Vagina (tissue), 2 donors: ENCODE data around the gene CXADR. TPM values are rescaled to one million over a fixed set of nuclear protein-coding genes. Genes with fewer than 3 reads are reported as not detected.

Source experiments
- DNase-seq, 2 donors: peaks; one replicate each; pipeline ENCODE4 v3.0.0-alpha.2; 2017; ENCODE audit errors: extremely low spot score in 2 of 2
- H3K27ac ChIP-seq: fragments of 200-600 bp; sonication (generic); one replicate; pipeline ENCODE4 v1.5.1; 2019
- H3K27me3 ChIP-seq: fragments of 200-600 bp; sonication (generic); one replicate; pipeline ENCODE4 v1.5.1; 2019
- H3K36me3 ChIP-seq, 2 donors: fragments of 200-600 bp; sonication (generic); one replicate each; pipeline ENCODE4 v1.5.1; 2017 to 2019
- H3K4me1 ChIP-seq: fragments of 200-600 bp; sonication (generic); one replicate; pipeline ENCODE4 v1.5.1; 2019
- H3K4me3 ChIP-seq, 2 donors: fragments of 200-600 bp; sonication (generic); 1 replicate in 1 of 2; 2 replicates in 1 of 2; pipeline ENCODE4 v1.5.1; 2016 to 2019
- H3K9me3 ChIP-seq: fragments of 200-600 bp; sonication (generic); one replicate; pipeline ENCODE4 v1.5.1; 2019
- POLR2A ChIP-seq, 2 donors: fragments of 450-650 bp; IDR thresholded peaks; one replicate each; pipeline ENCODE4 v1.6.1; 2017; ENCODE audit warnings: antibody characterized with exemption in 2 of 2, mild to moderate bottlenecking in 2 of 2, moderate library complexity in 2 of 2
- POLR2AphosphoS5 ChIP-seq, 2 donors: sonication (generic); formaldehyde crosslinking; IDR thresholded peaks; one replicate each; pipeline ENCODE4 v1.9.0; 2017; ENCODE audit warnings: antibody characterized with exemption in 2 of 2, mild to moderate bottlenecking in 2 of 2, low read depth in 1 of 2; ENCODE audit not compliant: insufficient read depth in 1 of 2
- intact Hi-C: fragments of 100-400 bp; cut with DNase I; formaldehyde crosslinking; loops from one replicate; pipeline ENCODE4 v1.15.1; 2023
- total RNA-seq: library from RNA; depleted of rRNA; stranded (reverse); fragments of >200 nt; gene quantifications from one replicate; pipeline ENCODE4 v1.2.3, GENCODE V29; 2016
- TF ChIP-seq, protein P1 (sequence below), 3 experiments: fragments of 450-650 bp in 2 of 3; fragments of 200-600 bp in 1 of 3; sonication (generic) in 1 of 3; IDR thresholded peaks; one replicate each; pipeline ENCODE4 v1.5.1; 2017 to 2019; ENCODE audit warnings: antibody characterized with exemption in 3 of 3, mild to moderate bottlenecking in 2 of 3, moderate library complexity in 2 of 3

CXADR gene
- total RNA-seq, 1 donor from 2014 or later: 19.2 TPM

DNA sequence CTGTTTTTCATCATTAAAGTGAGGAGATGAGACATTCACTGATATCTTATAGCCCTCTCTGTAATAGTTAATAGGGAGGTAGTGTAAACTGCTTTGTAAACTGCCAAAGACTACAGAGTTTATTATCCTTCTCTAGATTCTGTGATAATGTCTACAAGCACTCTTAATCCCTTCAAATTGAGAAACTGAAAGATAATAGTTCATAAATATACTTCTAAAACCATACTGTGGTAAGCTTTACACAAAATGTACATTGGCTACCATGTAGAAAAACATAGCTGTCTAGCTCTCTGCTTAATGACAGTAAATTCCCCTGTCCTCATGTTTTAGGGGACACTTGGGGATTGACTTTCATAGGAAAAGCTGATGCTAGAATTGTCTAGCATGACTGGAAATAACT, 39.6 kb downstream of the CXADR start:
- TF ChIP-seq POLR2AphosphoS5 (IDR thresholded peaks at IDR 0.05; ENCODE audit: insufficient read depth in 1 of 2, low read depth in 1 of 2): no peak
- no peak for TF ChIP-seq POLR2A (IDR thresholded peaks at IDR 0.05)
- TF ChIP-seq, protein P1, sequence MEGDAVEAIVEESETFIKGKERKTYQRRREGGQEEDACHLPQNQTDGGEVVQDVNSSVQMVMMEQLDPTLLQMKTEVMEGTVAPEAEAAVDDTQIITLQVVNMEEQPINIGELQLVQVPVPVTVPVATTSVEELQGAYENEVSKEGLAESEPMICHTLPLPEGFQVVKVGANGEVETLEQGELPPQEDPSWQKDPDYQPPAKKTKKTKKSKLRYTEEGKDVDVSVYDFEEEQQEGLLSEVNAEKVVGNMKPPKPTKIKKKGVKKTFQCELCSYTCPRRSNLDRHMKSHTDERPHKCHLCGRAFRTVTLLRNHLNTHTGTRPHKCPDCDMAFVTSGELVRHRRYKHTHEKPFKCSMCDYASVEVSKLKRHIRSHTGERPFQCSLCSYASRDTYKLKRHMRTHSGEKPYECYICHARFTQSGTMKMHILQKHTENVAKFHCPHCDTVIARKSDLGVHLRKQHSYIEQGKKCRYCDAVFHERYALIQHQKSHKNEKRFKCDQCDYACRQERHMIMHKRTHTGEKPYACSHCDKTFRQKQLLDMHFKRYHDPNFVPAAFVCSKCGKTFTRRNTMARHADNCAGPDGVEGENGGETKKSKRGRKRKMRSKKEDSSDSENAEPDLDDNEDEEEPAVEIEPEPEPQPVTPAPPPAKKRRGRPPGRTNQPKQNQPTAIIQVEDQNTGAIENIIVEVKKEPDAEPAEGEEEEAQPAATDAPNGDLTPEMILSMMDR (IDR thresholded peaks at IDR 0.05): no peak
- Histone ChIP-seq H3K9me3 (no peaks in the 10 kb centered on the region), H3K36me3 (no peaks in the 10 kb centered on the region), H3K27me3 (no peaks in the 10 kb centered on the region), H3K27ac (no peak overlapping the region), H3K4me1 (no peaks in the 10 kb centered on the region), H3K4me3 (no peak overlapping the region)
- intact Hi-C loops: no loop called here
- no peak for DNase-seq

GRCh38 chr21:17554120-17554519, 41.3 kb downstream of the CXADR start:
- Histone ChIP-seq H3K9me3 (no peaks in the 10 kb centered on the region), H3K27me3 (no peaks in the 10 kb centered on the region), H3K36me3 (no peaks in the 10 kb centered on the region), H3K4me1 (no peaks in the 10 kb centered on the region), H3K27ac (no peak overlapping the region), H3K4me3 (no peak overlapping the region)
- intact Hi-C loops: no loop called here
- DNase-seq: no peak
- TF ChIP-seq POLR2AphosphoS5 (IDR thresholded peaks at IDR 0.05; ENCODE audit: insufficient read depth in 1 of 2, low read depth in 1 of 2) (no peak), POLR2A (IDR thresholded peaks at IDR 0.05) (no peak)
- TF ChIP-seq, protein P1 (IDR thresholded peaks at IDR 0.05): no peak

GRCh38 chr21:17554679-17555465, 42.0 kb downstream of the CXADR start:
- no peaks in the 10 kb centered on the region for H3K4me1 ChIP-seq
- no peak overlapping the region for H3K27ac ChIP-seq
- intact Hi-C loops: no loop called here
- no peaks in the 10 kb centered on the region for H3K27me3 ChIP-seq
- TF ChIP-seq POLR2A (IDR thresholded peaks at IDR 0.05): no peak
- no peaks in the 10 kb centered on the region for H3K36me3 ChIP-seq
- no peak for DNase-seq
- H3K4me3 ChIP-seq: no peak overlapping the region
- no peaks in the 10 kb centered on the region for H3K9me3 ChIP-seq

GRCh38 chr21:17560377-17561025, 47.7 kb downstream of the CXADR start:
- intact Hi-C loops: no loop called here
- Histone ChIP-seq H3K27ac (no peak overlapping the region), H3K4me3 (no peak overlapping the region), H3K27me3 (no peaks in the 10 kb centered on the region), H3K36me3 (no peaks in the 10 kb centered on the region), H3K9me3 (no peaks in the 10 kb centered on the region), H3K4me1 (no peaks in the 10 kb centered on the region)
- DNase-seq: no peak
- TF ChIP-seq, protein P1 (IDR thresholded peaks at IDR 0.05): no peak
- TF ChIP-seq POLR2AphosphoS5 (IDR thresholded peaks at IDR 0.05; ENCODE audit: insufficient read depth in 1 of 2, low read depth in 1 of 2) (no peak), POLR2A (IDR thresholded peaks at IDR 0.05) (no peak)

GRCh38 chr21:17570786-17571185, 57.9 kb downstream of the CXADR start:
- Histone ChIP-seq H3K27ac (no peak overlapping the region), H3K36me3 (no peaks in the 10 kb centered on the region), H3K4me3 (no peak overlapping the region), H3K4me1 (no peaks in the 10 kb centered on the region), H3K9me3 (no peaks in the 10 kb centered on the region), H3K27me3 (no peaks in the 10 kb centered on the region)
- TF ChIP-seq, protein P1 (IDR thresholded peaks at IDR 0.05): no peak
- no peak for TF ChIP-seq POLR2AphosphoS5 (IDR thresholded peaks at IDR 0.05; ENCODE audit: insufficient read depth in 1 of 2, low read depth in 1 of 2)
- TF ChIP-seq POLR2A (IDR thresholded peaks at IDR 0.05): no peak
- DNase-seq: no peak
- intact Hi-C loops: no loop called here
